Activated CD8-positive, alpha-beta memory T cell treated with anti-CD3 and anti-CD28 coated beads for 4 hours (primary cell): ENCODE data around the gene PMPCA.
A peak's percentile ranks its signal among the peaks of the same experiment; 100 is the strongest.

ENCODE experiments used
- DNase-seq, 2 donors: peaks; one replicate each; pipeline ENCODE4 v3.0.0-alpha.2; 2020; ENCODE audit warnings: low read depth in 2 of 2

Gene PMPCA

DNA sequence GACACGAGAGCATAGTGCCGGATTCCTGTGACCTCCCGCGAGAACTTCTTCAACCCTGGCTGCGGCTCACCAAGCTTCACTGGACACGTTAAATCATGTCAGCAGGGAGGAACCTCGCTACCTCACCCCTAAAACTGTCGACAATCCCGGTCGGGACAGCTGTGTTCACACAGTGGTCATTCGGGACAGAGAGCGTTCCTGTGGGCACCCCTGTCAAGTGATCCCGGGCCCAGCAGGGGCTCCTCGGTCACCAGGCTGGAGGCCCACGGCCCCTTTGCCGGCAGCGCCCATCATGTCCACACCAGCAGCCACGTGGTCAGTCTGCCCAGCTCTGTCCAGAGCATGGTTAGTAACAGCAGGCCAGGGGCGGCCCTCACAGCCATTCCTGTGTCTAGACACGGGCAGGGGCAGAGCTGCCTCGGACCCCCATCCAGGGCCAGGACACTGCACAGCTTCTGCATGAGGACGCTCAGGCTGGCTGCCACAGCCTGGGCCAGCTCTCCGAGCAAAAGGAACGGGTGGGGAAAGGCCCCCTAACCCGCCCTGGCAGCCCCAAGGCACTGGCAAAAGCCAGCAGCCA is 25.7 kb downstream of the PMPCA start:
- no peak for DNase-seq

GRCh38 chr9:136437430-136437829 is 27.0 kb downstream of the PMPCA start:
- DNase-seq = no peak

GRCh38 chr9:136437839-136438547 is 27.5 kb downstream of the PMPCA start:
- no peak for DNase-seq

- peak; percentile 20 to 33 for DNase-seq
Observed at GRCh38 chr9:136438548-136439480, 28.4 kb downstream of the PMPCA start.

DNA sequence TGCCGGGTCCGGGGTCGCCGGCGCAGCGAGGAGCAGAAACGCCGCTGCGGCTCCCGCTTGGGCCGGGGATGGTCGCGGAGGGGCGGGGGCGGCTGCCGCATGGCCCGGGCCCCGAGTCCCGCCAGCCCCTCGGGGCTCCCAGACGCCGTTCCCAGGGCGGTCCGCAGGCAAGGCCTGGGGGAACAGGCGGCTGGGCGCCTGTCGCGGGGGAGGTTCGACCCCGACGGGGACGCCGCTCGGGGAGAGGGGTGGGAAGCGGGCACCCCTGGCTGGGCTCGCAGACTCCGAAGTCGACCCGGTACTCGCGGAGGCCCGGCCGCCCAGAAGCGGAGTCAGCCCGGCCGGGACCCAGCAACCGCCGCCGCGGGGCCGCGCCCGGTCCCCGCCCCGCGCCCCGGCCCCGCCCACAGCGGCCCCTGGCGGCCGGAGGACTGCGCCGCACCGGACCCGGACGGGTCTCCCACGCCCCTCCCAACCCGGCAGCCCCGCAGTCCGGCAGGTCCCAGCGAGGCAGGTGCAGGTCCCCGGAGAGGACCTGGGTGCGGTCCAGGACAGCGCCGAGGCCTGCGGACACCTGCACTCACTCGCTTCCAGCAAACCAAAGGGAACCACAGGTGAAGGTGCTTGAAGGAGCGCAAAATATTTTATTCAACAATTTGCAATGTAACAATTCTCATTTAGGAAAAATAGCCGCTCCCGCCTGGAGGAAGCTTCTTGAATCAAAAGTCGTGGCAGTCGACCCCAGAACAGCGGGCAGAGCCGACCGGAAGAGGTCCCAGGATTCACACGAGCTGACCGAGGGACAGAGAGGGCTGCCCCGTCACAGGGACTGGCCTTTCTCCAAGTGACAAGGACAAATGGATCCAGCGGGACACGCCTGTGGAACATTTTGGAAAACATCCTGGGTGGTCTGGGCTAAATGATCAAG is 29.3 kb downstream of the PMPCA start, which contains the start of gene INPP5E:
TSS of gene INPP5E (minus strand) at position 365 of the 928 bp plus-strand sequence. CDS start 426 bp downstream, outside the sequence.
- peak; percentile 58 to 67 for DNase-seq

- DNase-seq = no peak
Observed at GRCh38 chr9:136441191-136441680, 30.8 kb downstream of the PMPCA start.

DNA sequence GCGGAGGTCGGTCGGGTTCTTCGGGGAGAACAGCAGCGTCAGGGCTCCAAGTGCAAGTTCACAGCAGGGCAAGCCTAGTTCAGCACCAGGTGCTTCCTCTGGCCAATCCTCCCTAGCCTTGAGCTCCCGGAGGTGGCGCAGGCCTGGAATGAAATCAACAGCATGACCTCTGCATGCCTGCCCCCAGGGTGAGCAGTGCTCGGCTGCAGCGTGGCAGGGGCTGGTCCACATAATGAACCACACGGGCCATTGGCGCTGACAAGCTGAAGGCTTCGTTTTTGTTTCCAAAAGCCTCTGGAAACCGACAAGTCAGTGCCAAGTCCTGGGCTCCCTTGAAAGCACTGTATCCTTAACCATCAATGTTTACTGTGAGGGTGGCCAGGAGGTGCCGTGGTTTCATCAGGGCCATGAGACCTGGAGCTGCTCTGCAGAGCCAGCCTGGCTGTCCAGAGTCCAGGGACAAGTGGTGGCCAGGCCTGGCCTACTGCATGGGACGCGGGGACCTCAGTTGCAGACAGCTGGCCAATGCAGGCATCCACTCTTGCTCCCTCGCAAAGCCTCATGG is 31.3 kb downstream of the PMPCA start:
- DNase-seq = no peak

DNA sequence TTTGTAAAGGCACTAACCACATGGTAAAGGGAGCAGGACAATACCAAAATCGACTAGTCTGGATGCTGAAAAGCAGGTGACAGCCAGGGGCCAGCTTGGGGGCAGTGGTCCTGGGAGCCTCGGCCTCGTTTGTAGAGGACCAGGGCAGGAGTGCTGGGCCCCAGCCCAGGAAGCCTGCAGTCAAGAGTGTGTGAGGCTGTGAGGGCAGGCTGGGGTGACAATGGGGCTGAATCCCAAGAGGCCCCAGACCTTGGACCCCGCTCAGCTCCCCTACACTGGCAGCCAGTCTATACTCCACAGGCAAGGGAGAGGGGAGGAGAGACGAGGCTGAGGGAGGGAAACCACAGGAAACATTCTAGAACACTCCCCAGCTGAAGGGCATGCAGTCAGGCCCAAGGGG is 31.8 kb downstream of the PMPCA start:
- no peak for DNase-seq

GRCh38 chr9:136443087-136443486 is 32.6 kb downstream of the PMPCA start:
- DNase-seq = no peak

DNA sequence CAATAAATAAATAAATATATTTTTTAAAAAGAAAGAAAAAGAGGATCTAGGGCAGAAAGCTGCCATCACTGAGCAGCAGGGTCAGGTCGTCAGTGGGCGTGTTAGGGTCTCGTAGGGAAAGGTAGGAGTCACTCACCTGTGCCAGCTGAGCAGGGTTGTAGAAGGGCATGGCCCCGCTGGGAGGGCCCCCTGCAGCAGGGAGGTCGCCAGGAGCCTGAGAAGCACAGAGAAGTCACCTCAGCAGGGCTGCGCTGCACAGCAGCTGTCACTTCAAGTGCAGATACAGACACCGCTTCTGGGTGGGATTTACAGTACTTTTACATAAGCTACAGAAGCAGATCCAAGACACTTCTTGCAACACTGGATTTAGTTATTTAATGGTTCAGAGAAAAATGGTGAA is 33.2 kb downstream of the PMPCA start:
- no peak for DNase-seq

- DNase-seq = no peak
Observed at GRCh38 chr9:136444102-136444501, 33.6 kb downstream of the PMPCA start.

DNA sequence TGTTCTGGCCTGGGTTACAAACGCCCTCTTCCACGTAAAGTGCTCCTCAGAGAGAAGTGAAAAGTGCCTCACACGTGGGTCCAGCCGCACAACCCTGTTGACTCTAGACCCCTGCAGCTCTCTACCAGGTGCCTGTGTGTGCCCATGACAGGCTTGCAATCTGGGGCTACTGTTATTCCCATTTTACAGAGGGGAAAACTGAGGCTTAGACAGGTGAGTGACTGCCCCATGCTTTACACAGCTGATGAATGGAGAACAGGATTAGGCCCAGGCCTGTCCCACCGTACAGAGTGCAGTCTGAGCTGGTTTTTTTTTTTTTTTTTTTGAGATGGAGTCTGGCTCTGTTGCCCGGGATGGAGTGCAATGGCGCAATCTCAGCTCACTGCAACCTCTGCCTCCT is 35.3 kb downstream of the PMPCA start:
- no peak for DNase-seq

GRCh38 chr9:136447173-136447778 is 36.8 kb downstream of the PMPCA start:
- DNase-seq = no peak

DNA sequence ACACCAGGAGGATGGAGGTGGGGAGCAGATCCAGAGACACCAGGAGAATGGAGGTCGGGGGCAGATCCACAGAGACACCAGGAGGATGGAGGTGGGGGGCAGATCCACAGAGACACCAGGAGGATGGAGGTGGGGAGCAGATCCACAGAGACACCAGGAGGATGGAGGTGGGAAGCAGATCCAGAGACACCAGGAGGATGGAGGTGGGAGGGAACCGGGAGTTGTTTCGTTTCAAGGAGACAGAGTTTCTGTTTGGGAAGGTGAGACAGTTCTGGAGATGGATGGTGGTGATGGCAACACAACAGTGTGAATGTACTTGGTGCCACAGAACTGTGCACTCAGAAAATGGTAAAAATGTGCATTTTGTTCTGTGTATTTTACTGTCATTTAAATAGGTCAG is 38.2 kb downstream of the PMPCA start:
- no peak for DNase-seq

- DNase-seq = no peak
Observed at GRCh38 chr9:136451221-136451877, 40.9 kb downstream of the PMPCA start.

DNA sequence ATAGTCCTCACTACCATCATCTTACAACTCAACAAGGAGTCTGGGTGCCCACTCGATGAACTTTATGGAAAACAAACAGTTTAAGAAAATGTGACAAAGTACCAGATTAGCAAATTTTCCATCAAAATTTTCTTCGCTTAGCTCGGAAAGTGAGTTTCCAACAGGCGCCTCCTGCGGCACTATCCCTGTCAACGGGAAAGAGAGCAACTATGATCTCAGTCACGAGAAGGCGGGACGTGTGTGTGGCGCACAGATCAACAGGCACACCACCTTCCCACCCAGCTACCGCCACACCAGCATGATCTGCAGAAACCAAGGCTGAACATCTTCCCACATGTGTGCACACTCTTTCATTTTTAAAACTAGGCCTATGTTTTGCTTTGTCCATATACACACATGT is 42.9 kb downstream of the PMPCA start:
- no peak for DNase-seq

- no peak for DNase-seq
Observed at GRCh38 chr9:136454026-136454796, 43.8 kb downstream of the PMPCA start.

GRCh38 chr9:136455043-136456002 is 44.9 kb downstream of the PMPCA start:
- DNase-seq = no peak
